Measurements from ENCODE around the gene FGFRL1. TPM values are rescaled to one million over a fixed set of nuclear protein-coding genes. Genes with fewer than 3 reads are reported as not detected.

The FGFRL1 gene
- total RNA-seq, 1 experiment from 2014 or later: 33.5 TPM

DNA sequence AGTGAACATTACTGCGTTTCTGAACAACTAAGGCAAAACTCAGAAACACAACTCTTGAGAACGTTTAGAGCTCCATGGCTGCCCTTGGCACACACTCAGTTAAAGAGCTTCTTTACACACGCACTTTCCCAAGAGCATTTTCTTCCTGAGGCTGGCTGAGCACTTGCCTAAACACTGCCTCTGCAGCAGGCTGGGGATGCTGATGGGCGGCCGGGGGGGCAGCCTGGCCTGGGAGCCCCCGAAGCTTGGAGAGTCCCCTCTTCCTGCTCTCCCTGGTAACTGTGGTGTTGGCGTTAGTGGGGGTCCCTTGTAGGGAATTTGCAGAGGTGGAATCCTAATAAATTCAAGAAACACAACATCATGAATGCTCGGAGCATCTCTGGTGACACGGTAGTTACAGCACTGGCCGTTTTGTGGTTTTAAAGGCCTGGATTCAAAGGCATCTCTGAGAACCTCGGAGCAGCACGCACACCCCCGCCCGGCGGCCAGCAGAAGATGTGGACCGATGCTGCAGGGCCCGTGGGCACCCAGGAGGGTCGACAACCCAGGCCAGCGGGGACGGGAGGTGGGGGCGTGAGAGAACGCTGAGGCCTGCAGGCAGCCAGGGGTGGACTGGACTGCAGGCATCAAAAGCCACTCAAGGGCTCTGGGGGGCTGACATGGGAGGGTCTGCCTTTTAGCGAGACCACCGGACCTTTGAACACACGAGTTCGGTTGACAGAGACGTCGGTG, 45.4 kb downstream of the FGFRL1 start:
- H3K27ac Mint-ChIP-seq (ENCODE audit: low read depth, unreplicated experiment): no peak overlapping the region
- peaks cover 6% of the 10 kb centered on the region for H3K4me1 Mint-ChIP-seq (ENCODE audit: insufficient read depth, unreplicated experiment)
- DNase-seq (ENCODE audit: unreplicated experiment): no peak
- no peaks in the 10 kb centered on the region for H3K36me3 Mint-ChIP-seq (ENCODE audit: insufficient read depth, unreplicated experiment)
- H3K4me3 Mint-ChIP-seq (ENCODE audit: unreplicated experiment): no peak overlapping the region
- intact Hi-C loops (cut with micrococcal nuclease): no loop called here
- ChIA-PET POLR2A (no interaction called here), CTCF (no interaction called here)
- peaks cover 44% of the 10 kb centered on the region for H3K27me3 Mint-ChIP-seq (ENCODE audit: insufficient read depth, unreplicated experiment)
- no TSS peak for BruUV-seq (replicated peaks)
- H3K9me3 Mint-ChIP-seq (ENCODE audit: unreplicated experiment): no peaks in the 10 kb centered on the region
- TF ChIP-seq, protein P1, sequence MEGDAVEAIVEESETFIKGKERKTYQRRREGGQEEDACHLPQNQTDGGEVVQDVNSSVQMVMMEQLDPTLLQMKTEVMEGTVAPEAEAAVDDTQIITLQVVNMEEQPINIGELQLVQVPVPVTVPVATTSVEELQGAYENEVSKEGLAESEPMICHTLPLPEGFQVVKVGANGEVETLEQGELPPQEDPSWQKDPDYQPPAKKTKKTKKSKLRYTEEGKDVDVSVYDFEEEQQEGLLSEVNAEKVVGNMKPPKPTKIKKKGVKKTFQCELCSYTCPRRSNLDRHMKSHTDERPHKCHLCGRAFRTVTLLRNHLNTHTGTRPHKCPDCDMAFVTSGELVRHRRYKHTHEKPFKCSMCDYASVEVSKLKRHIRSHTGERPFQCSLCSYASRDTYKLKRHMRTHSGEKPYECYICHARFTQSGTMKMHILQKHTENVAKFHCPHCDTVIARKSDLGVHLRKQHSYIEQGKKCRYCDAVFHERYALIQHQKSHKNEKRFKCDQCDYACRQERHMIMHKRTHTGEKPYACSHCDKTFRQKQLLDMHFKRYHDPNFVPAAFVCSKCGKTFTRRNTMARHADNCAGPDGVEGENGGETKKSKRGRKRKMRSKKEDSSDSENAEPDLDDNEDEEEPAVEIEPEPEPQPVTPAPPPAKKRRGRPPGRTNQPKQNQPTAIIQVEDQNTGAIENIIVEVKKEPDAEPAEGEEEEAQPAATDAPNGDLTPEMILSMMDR (IDR thresholded peaks at IDR 0.05; ENCODE audit: unreplicated experiment): no peak

DNA sequence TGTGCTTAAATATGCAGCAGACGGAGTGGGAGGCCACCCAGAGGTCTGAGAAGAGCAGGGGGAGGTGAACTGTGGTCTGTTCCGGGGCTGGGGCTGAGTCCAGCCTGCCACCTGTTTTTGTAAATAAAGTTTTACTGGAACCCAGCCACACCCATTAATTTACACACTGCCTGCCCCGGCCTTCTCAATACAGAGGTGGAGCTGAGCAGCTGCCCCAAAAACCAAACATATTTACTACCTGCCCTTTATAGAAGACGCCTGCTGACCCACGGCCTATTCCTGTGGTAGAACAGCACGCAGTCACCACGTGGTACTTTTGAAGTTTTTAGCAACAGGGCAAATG, 45.9 kb downstream of the FGFRL1 start:
- no peak for DNase-seq (ENCODE audit: unreplicated experiment)
- Mint-ChIP-seq H3K27ac (ENCODE audit: low read depth, unreplicated experiment) (no peak overlapping the region), H3K27me3 (ENCODE audit: insufficient read depth, unreplicated experiment) (peaks cover 44% of the 10 kb centered on the region), H3K9me3 (ENCODE audit: unreplicated experiment) (no peaks in the 10 kb centered on the region), H3K36me3 (ENCODE audit: insufficient read depth, unreplicated experiment) (no peaks in the 10 kb centered on the region), H3K4me3 (ENCODE audit: unreplicated experiment) (no peak overlapping the region), H3K4me1 (ENCODE audit: insufficient read depth, unreplicated experiment) (peaks cover 6% of the 10 kb centered on the region)
- BruUV-seq (replicated peaks): no TSS peak
- ChIA-PET POLR2A (no interaction called here), CTCF (no interaction called here)
- TF ChIP-seq, protein P1 (IDR thresholded peaks at IDR 0.05; ENCODE audit: unreplicated experiment): no peak
- intact Hi-C loops (cut with micrococcal nuclease): no loop called here

DNA sequence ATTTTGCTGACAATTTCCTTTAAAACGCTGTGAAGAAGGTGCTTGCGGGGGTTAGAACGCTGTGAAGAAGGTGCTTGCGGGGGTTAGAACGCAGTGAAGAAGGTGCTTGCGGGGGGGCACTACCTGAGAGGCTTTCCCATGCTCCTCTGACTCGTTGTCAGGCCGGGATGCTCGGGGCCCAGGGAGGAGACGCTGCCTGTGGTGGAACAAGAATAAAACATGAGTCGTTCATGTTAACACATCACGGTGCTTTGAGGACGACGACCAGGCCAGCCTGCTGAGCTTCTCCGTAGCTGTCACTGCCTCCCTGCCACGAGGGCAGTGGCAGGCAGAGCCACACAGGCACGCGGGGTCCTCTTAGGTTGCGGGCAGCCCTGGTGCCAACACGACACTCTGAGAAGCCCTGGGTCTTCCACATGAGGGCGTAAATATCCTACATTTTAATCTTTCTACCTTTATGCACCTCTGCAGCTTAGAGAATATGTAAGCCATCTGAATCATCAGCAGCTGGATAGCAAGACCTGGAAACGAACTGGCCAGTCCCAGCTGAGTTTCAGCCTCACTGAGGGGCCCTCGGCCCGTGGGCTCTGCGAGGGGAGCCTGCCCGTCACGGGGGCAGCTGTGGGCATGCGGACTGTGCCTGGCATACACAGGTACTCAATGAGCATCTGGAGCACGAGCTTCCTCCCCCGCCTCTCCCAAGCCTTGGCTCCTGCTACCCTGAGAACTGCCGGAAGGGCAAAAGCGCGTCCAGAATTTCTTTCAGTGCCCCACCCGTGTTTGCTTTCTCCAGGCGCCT, 47.0 kb downstream of the FGFRL1 start:
- CTCF ChIA-PET: no interaction called here
- intact Hi-C loops (cut with micrococcal nuclease): no loop called here
- no peaks in the 10 kb centered on the region for H3K9me3 Mint-ChIP-seq (ENCODE audit: unreplicated experiment)
- no peak overlapping the region for H3K27ac Mint-ChIP-seq (ENCODE audit: low read depth, unreplicated experiment)
- POLR2A ChIA-PET: interaction anchor here (0.5 kb wide), 1 partner anchor 71 kb away, joined by 3 read pairs; no protein-coding TSS in a partner anchor
- no peak for DNase-seq (ENCODE audit: unreplicated experiment)
- TF ChIP-seq, protein P1 (IDR thresholded peaks at IDR 0.05; ENCODE audit: unreplicated experiment): no peak
- no peak overlapping the region for H3K4me3 Mint-ChIP-seq (ENCODE audit: unreplicated experiment)
- no peaks in the 10 kb centered on the region for H3K36me3 Mint-ChIP-seq (ENCODE audit: insufficient read depth, unreplicated experiment)
- H3K27me3 Mint-ChIP-seq (ENCODE audit: insufficient read depth, unreplicated experiment): peaks cover 44% of the 10 kb centered on the region
- no TSS peak for BruUV-seq (replicated peaks)
- no peaks in the 10 kb centered on the region for H3K4me1 Mint-ChIP-seq (ENCODE audit: insufficient read depth, unreplicated experiment)

DNA sequence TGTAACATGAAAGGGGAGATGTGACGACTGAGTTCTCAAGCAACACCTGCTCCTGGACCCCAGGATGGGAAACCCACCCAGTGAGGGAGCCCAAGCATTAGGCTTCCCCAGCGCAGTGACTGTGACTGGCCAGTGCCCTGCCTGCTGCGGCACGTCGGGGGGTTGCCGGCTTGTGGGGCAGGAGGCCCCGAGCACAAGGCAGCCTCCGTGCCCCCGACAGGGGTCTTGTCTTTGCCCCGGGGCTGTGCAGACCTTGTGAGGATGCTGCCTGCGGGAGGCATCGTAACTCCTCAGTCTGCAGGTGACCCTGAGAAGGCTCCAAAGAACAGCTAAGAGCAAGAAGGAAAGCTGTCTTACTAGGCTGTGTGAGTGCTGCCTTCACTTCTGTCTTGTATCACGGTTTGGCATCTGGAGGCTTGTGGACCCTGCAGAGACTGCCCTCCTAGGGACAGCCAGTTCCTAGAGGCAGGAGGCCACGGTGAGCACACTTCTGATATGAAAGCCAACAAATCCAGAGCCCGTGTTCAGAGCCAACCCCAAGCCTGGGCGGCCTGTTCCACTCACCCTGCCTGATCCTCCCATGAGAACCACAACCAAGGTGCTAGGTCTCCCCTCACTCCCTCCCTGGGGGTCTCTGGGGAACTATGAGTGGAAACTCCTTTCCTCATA, 47.7 kb downstream of the FGFRL1 start:
- CTCF ChIA-PET: no interaction called here
- POLR2A ChIA-PET: no interaction called here
- H3K4me1 Mint-ChIP-seq (ENCODE audit: insufficient read depth, unreplicated experiment): no peaks in the 10 kb centered on the region
- no peak overlapping the region for H3K4me3 Mint-ChIP-seq (ENCODE audit: unreplicated experiment)
- BruUV-seq (replicated peaks): no TSS peak
- H3K27me3 Mint-ChIP-seq (ENCODE audit: insufficient read depth, unreplicated experiment): peaks cover 43% of the 10 kb centered on the region
- no peak for DNase-seq (ENCODE audit: unreplicated experiment)
- intact Hi-C loops (cut with micrococcal nuclease): no loop called here
- TF ChIP-seq, protein P1 (IDR thresholded peaks at IDR 0.05; ENCODE audit: unreplicated experiment): no peak
- H3K9me3 Mint-ChIP-seq (ENCODE audit: unreplicated experiment): no peaks in the 10 kb centered on the region
- H3K27ac Mint-ChIP-seq (ENCODE audit: low read depth, unreplicated experiment): no peak overlapping the region
- no peaks in the 10 kb centered on the region for H3K36me3 Mint-ChIP-seq (ENCODE audit: insufficient read depth, unreplicated experiment)

All from MCF 10A (cell line).